MCF 10A (cell line): ENCODE data around the gene PUS10. TPM values are rescaled to one million over a fixed set of nuclear protein-coding genes. Genes with fewer than 3 reads are reported as not detected.

ENCODE experiments used
- BruUV-seq: library from RNA; stranded (reverse); fragments of 400-500 nt; replicated peaks from 2 replicates; lab custom pipeline; 2021; lab: Mats Ljungman, UMichigan
- CTCF ChIA-PET: fragments of 300-600 bp; sonication (Branson Sonifier 250); formaldehyde crosslinking; extraction: SDS; loops from one replicate; lab custom pipeline; 2021; ENCODE audit warnings: antibody characterized with exemption, inconsistent platforms; lab: Yijun Ruan, JAX
- POLR2A ChIA-PET: fragments of 300-600, 350-650 bp; sonication (Branson Sonifier 250); formaldehyde crosslinking; extraction: SDS; loops from one replicate; lab custom pipeline; 2020; ENCODE audit warnings: antibody characterized with exemption, inconsistent platforms; lab: Yijun Ruan, JAX
- DNase-seq: peaks from one replicate; pipeline ENCODE4 v3.0.0-alpha.2; 2018; ENCODE audit not compliant: unreplicated experiment
- H3K27ac Mint-ChIP-seq: one replicate; pipeline ENCODE4 v1.8.0; 2022; ENCODE audit warnings: mild to moderate bottlenecking, low read depth, mixed read lengths; ENCODE audit not compliant: unreplicated experiment
- H3K27me3 Mint-ChIP-seq: one replicate; pipeline ENCODE4 v1.8.0; 2022; ENCODE audit warnings: mixed read lengths; ENCODE audit not compliant: insufficient read depth, unreplicated experiment
- H3K36me3 Mint-ChIP-seq: one replicate; pipeline ENCODE4 v1.8.0; 2022; ENCODE audit warnings: mild to moderate bottlenecking, moderate library complexity, mixed read lengths; ENCODE audit not compliant: insufficient read depth, unreplicated experiment
- H3K4me1 Mint-ChIP-seq: one replicate; pipeline ENCODE4 v1.8.0; 2022; ENCODE audit warnings: mixed read lengths; ENCODE audit not compliant: insufficient read depth, unreplicated experiment
- H3K4me3 Mint-ChIP-seq: one replicate; pipeline ENCODE4 v1.8.0; 2022; ENCODE audit warnings: mild to moderate bottlenecking, moderate library complexity, mixed read lengths; ENCODE audit not compliant: unreplicated experiment
- H3K9me3 Mint-ChIP-seq: one replicate; pipeline ENCODE4 v1.8.0; 2022; ENCODE audit warnings: mixed read lengths; ENCODE audit not compliant: unreplicated experiment
- CTCF ChIP-seq: fragments of 200-600 bp; IDR thresholded peaks from one replicate; pipeline ENCODE4 v1.8.0; 2022; ENCODE audit warnings: antibody characterized with exemption, mild to moderate bottlenecking; ENCODE audit not compliant: unreplicated experiment
- intact Hi-C: fragments of 100-400 bp; cut with micrococcal nuclease; formaldehyde crosslinking; loops from 2 replicates; pipeline ENCODE4 v1.14.1; 2022
- total RNA-seq: library from RNA; stranded (reverse); gene quantifications from 2 replicates; pipeline ENCODE4 v1.2.3, GENCODE V29; 2022

The PUS10 gene
- total RNA-seq, 1 experiment from 2014 or later = 5.0 TPM

- CTCF ChIA-PET = interaction anchor here (0.6 to 1.5 kb wide), 2 partner anchors 27 to 33 kb away, joined by 3 to 4 read pairs; no protein-coding TSS in a partner anchor
- no TSS peak for BruUV-seq
- no peaks in the 10 kb centered on the region for H3K4me1 Mint-ChIP-seq
- no peak overlapping the region for H3K27ac Mint-ChIP-seq
- no peaks in the 10 kb centered on the region for H3K27me3 Mint-ChIP-seq
- intact Hi-C loops = no loop called here
- no peaks in the 10 kb centered on the region for H3K36me3 Mint-ChIP-seq
- DNase-seq = no peak
- no peaks in the 10 kb centered on the region for H3K9me3 Mint-ChIP-seq
- no peak for TF ChIP-seq CTCF
- POLR2A ChIA-PET = interaction anchor here (1.3 to 6.5 kb wide), 3 partner anchors 10 to 82 kb away, joined by 5 to 34 read pairs (median 22); no protein-coding TSS in a partner anchor
- no peak overlapping the region for H3K4me3 Mint-ChIP-seq
Observed at GRCh38 chr2:60966507-60967405, 51.3 kb downstream of the PUS10 start.

- no peaks in the 10 kb centered on the region for H3K27me3 Mint-ChIP-seq
Observed at GRCh38 chr2:60965499-60965785, 52.6 kb downstream of the PUS10 start.

GRCh38 chr2:60964651-60965498 is 53.2 kb downstream of the PUS10 start:
- intact Hi-C loops = loop anchor here (5.0 kb wide), 1 partner anchor 83 kb away; the partner anchor contains the start of gene REL
- DNase-seq = no peak
- no peak overlapping the region for H3K27ac Mint-ChIP-seq

More at GRCh38 chr2:60965499-60965785, 52.6 kb downstream of the PUS10 start:
- Mint-ChIP-seq H3K4me1 (no peaks in the 10 kb centered on the region), H3K36me3 (no peaks in the 10 kb centered on the region), H3K27ac (no peak overlapping the region), H3K9me3 (no peaks in the 10 kb centered on the region), H3K4me3 (no peak overlapping the region)
- intact Hi-C loops = no loop called here
- no peak for DNase-seq
- CTCF ChIA-PET = interaction anchor here (1.3 kb wide), 1 partner anchor 10 kb away, joined by 3 read pairs; no protein-coding TSS in a partner anchor
- BruUV-seq = no TSS peak
- POLR2A ChIA-PET = interaction anchor here (1.1 to 6.5 kb wide), 8 partner anchors 8 to 84 kb away, joined by 3 to 34 read pairs (median 8); partner anchors contain the start of genes PEX13, PUS10 and REL
- no peak for TF ChIP-seq CTCF

More at GRCh38 chr2:60964651-60965498, 53.2 kb downstream of the PUS10 start:
- ChIA-PET CTCF (interaction anchor here (0.7 to 1.3 kb wide), 2 partner anchors 10 to 127 kb away, joined by 3 read pairs; no protein-coding TSS in a partner anchor), POLR2A (interaction anchor here (1.1 to 6.5 kb wide), 10 partner anchors 8 to 83 kb away, joined by 3 to 34 read pairs (median 6); partner anchors contain the start of genes PEX13, PUS10 and REL)
- BruUV-seq = no TSS peak
- no peak overlapping the region for H3K4me3 Mint-ChIP-seq
- H3K4me1 Mint-ChIP-seq = no peaks in the 10 kb centered on the region
- H3K9me3 Mint-ChIP-seq = no peaks in the 10 kb centered on the region
- H3K36me3 Mint-ChIP-seq = peaks cover under 1% of the 10 kb centered on the region
- TF ChIP-seq CTCF = no peak
- H3K27me3 Mint-ChIP-seq = no peaks in the 10 kb centered on the region
